HL-60 (cell line): ENCODE results near the gene NR2E3.

Source experiments
- DNase-seq, 2 experiments: peaks; one replicate each; pipeline ENCODE4 v3.0.0-alpha.2; 2010 to 2020; ENCODE audit warnings: low read depth in 1 of 2, low spot score in 1 of 2
- H3K27ac ChIP-seq: fragments of 250-450 bp; sonication (Bioruptor Pico); replicated peaks from 2 replicates; pipeline ENCODE4 v1.5.1; 2020; ENCODE audit warnings: mild to moderate bottlenecking, moderate library complexity
- H3K27me3 ChIP-seq: fragments of 250-450 bp; sonication (Bioruptor Pico); 2 replicates; pipeline ENCODE4 v1.5.1; 2021; ENCODE audit warnings: mild to moderate bottlenecking, moderate library complexity; ENCODE audit not compliant: insufficient read depth, poor library complexity, severe bottlenecking
- H3K4me3 ChIP-seq: replicated peaks from 2 replicates; pipeline ENCODE4 v1.5.1; 2011; ENCODE audit warnings: mild to moderate bottlenecking, control low read depth, low read length; ENCODE audit not compliant: insufficient read depth
- CTCF ChIP-seq: IDR thresholded peaks from one replicate; pipeline ENCODE4 v1.5.1; 2011; ENCODE audit warnings: low read length, control low read depth, inconsistent platforms; ENCODE audit not compliant: insufficient read depth
- GABPA ChIP-seq: IDR thresholded peaks from 2 replicates; pipeline ENCODE4 v1.6.1; 2012; ENCODE audit warnings: low read depth
- POLR2AphosphoS5 ChIP-seq: IDR thresholded peaks from 2 replicates; pipeline ENCODE4 v1.6.1; 2012; ENCODE audit warnings: low read depth
- REST ChIP-seq: IDR thresholded peaks from 2 replicates; pipeline ENCODE4 v1.6.1; 2012; ENCODE audit warnings: low read depth; ENCODE audit not compliant: insufficient replicate concordance
- SPI1 ChIP-seq: IDR thresholded peaks from 2 replicates; pipeline ENCODE4 v1.6.1; 2012; ENCODE audit warnings: low read depth, mild to moderate bottlenecking, borderline replicate concordance

The NR2E3 gene

GRCh38 chr15:71808311-71809020 lies 1.9 kb upstream of the NR2E3 start:
- Histone ChIP-seq H3K4me3 (no peak overlapping the region), H3K27ac (no peak overlapping the region), H3K27me3 (no peaks in the 10 kb centered on the region)
- DNase-seq, result no peak
- TF ChIP-seq REST (no peak), CTCF (no peak), SPI1 (no peak), GABPA (no peak), POLR2AphosphoS5 (no peak)

- H3K27ac ChIP-seq, result no peak overlapping the region
- no peak overlapping the region for H3K4me3 ChIP-seq
- no peak for DNase-seq
- TF ChIP-seq GABPA (no peak), CTCF (no peak), SPI1 (no peak), POLR2AphosphoS5 (no peak), REST (no peak)
- no peaks in the 10 kb centered on the region for H3K27me3 ChIP-seq
Measured at GRCh38 chr15:71809346-71809745, 1.0 kb upstream of the NR2E3 start.

GRCh38 chr15:71811036-71811736 lies 832 bp downstream of the NR2E3 start:
- no peak overlapping the region for H3K4me3 ChIP-seq
- H3K27me3 ChIP-seq, result no peaks in the 10 kb centered on the region
- H3K27ac ChIP-seq, result no peak overlapping the region
- DNase-seq, result no peak
- no peak for TF ChIP-seq CTCF
- no peak for TF ChIP-seq POLR2AphosphoS5
- TF ChIP-seq REST, result no peak
- no peak for TF ChIP-seq SPI1
- TF ChIP-seq GABPA, result no peak
